Smooth muscle cell (in vitro differentiated cells): ENCODE data around the gene EEFSEC. TPM values are rescaled to one million over a fixed set of nuclear protein-coding genes. Genes with fewer than 3 reads are reported as not detected.

ENCODE experiments used
- DNase-seq: peaks from one replicate; lab custom pipeline; 2025; ENCODE audit not compliant: unreplicated experiment; lab: John Stamatoyannopoulos, UW
- H2AFZ ChIP-seq: fragments of 200-600 bp; sonication (generic); 2 replicates; pipeline ENCODE4 v1.6.0; 2016; ENCODE audit warnings: antibody characterized with exemption, low read depth, mild to moderate bottlenecking
- H3F3A ChIP-seq: fragments of 200-600 bp; sonication (generic); 2 replicates; pipeline ENCODE4 v1.6.0; 2017; ENCODE audit warnings: antibody characterized with exemption, low read depth
- H3K27ac ChIP-seq: fragments of 200-600 bp; sonication (generic); 2 replicates; pipeline ENCODE4 v1.5.1; 2016; ENCODE audit warnings: low read depth, mild to moderate bottlenecking
- H3K27me3 ChIP-seq: fragments of 200-600 bp; sonication (generic); 2 replicates; pipeline ENCODE4 v1.6.1; 2016; ENCODE audit warnings: low read depth, mild to moderate bottlenecking
- H3K36me3 ChIP-seq: fragments of 200-600 bp; sonication (generic); 2 replicates; pipeline ENCODE4 v1.5.1; 2016; ENCODE audit warnings: low read depth
- H3K4me1 ChIP-seq: fragments of 200-600 bp; sonication (generic); 2 replicates; pipeline ENCODE4 v1.5.1; 2016; ENCODE audit warnings: low read depth
- H3K4me2 ChIP-seq: fragments of 200-600 bp; sonication (generic); 2 replicates; pipeline ENCODE4 v1.6.0; 2016; ENCODE audit warnings: mild to moderate bottlenecking
- H3K4me3 ChIP-seq: fragments of 200-600 bp; sonication (generic); 2 replicates; pipeline ENCODE4 v1.5.1; 2016; ENCODE audit warnings: mild to moderate bottlenecking
- H3K79me2 ChIP-seq: fragments of 200-600 bp; sonication (generic); 2 replicates; pipeline ENCODE4 v1.6.0; 2016; ENCODE audit warnings: low read depth, mild to moderate bottlenecking
- H3K9ac ChIP-seq: fragments of 200-600 bp; sonication (generic); 2 replicates; pipeline ENCODE4 v1.6.0; 2016; ENCODE audit warnings: low read depth
- H3K9me3 ChIP-seq: fragments of 200-600 bp; sonication (generic); replicated peaks from 2 replicates; pipeline ENCODE4 v1.5.1; 2016; ENCODE audit warnings: low read depth
- H4K20me1 ChIP-seq: fragments of 200-600 bp; sonication (generic); 2 replicates; pipeline ENCODE4 v1.6.0; 2016; ENCODE audit warnings: low read depth
- CTCF ChIP-seq: fragments of 200-600 bp; sonication (generic); IDR thresholded peaks from 2 replicates; pipeline ENCODE4 v1.5.1; 2017; ENCODE audit warnings: borderline replicate concordance, mild to moderate bottlenecking, antibody characterized with exemption; ENCODE audit not compliant: insufficient read depth, poor library complexity, severe bottlenecking
- WGBS: methylation state at CpG from one replicate; pipeline ENCODE4 v1.1.7; 2016; ENCODE audit warnings: low lambda C conversion rate; 5-methylcytosine and 5-hydroxymethylcytosine counted together
- polyA plus RNA-seq: library from polyadenylated mRNA; unstranded; fragments of >200 nt; fragmentation: Nextera tagmentation; extraction: Ambion mirVana; gene quantifications from 2 replicates; pipeline ENCODE4 v1.2.1, GENCODE V29; 2016
- total RNA-seq: library from RNA; depleted of rRNA; stranded (reverse); fragments of >200 nt; gene quantifications from 2 replicates; pipeline ENCODE4 v1.2.3, GENCODE V29; 2014

Gene EEFSEC
- total and polyA plus RNA-seq, 2 experiments from 2014 or later: 12.4 to 17.1 TPM

DNA sequence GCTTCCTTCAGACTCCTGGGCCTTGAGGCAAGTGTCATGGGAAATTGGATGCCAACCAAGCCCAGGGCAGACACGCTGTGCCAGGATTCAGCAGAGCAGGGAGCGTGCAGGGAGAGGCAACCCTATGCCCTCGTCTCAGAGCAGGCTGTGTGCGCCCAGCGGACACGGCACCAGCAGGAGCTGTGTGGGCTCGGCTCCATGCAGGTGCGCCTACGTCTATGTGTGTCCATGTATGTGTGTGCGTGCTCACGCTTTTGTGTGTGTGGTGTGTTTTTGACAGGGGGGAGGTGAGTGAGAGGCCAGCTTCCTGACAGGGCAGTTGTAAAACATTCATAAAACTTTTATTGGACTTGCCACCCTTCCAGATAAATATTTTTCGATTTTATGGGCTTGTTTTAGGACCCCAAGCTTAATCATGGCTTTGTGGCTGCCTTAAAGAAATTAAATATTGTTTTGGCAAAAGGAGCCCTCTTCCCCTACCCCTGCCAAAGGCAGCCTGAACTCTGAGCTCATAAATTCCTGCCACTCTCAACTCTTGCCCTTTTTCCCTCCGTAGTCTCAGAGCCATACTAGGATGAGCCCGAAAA is 229.0 kb downstream of the EEFSEC start:
- DNase-seq: no peak
- H3K4me1 ChIP-seq: peaks cover 9% of the 10 kb centered on the region
- H3K9ac ChIP-seq: no peak overlapping the region
- H3K79me2 ChIP-seq: no peaks in the 10 kb centered on the region
- H3K27ac ChIP-seq: no peak overlapping the region
- no peaks in the 10 kb centered on the region for H3K9me3 ChIP-seq
- no peak overlapping the region for H2AFZ ChIP-seq
- 89% methylated on average over 14 of the region's 14 CpGs for WGBS
- H3F3A ChIP-seq: no peaks in the 10 kb centered on the region
- no peak overlapping the region for H3K4me2 ChIP-seq
- H3K4me3 ChIP-seq: no peak overlapping the region
- peaks cover 10% of the 10 kb centered on the region for H4K20me1 ChIP-seq
- no peaks in the 10 kb centered on the region for H3K36me3 ChIP-seq
- H3K27me3 ChIP-seq: no peaks in the 10 kb centered on the region
- TF ChIP-seq CTCF: no peak

DNA sequence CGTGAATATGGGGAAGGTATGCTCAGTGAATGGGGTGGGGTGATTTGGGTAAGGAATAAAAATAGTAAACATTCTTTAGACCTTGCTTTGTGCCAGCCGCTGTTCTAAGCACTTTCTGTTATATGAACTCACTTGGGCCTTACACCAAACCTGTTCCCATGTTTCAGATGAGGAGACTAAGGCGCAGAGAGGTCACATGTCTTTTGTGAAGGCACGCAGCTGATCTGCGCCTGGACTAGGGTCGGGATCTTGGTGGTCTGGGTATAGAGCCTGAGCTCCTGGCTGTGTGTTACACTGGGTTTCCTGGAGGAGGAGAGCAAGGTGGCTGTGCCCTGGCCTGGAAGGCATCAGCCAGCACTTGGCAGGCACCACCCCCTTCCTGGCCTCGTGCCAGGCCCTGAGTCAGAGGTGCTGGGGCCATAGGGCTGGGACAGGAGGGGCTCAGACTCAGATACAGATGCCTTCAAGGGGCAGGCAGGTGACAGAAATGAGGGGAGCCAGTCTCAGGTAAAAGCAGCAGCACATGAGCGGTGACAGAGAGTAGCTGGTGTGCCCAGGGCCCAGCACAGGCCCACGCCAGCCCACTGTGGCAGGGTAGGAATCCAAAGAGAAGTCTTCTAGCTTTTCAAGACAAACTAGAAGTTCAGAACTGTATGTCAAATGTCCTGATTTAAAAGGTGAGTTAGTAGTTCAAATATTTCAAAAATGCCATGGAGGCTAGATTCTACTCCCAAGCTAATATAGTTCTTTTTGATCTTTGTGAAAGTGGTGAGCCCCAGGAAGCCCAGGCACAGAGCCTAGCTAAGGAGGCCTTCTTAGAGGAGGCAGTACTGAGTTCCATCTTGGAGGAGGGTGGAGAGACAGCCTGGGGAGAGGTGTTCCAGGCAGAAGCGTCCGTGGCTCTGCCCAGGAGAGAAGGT is 230.3 kb downstream of the EEFSEC start:
- H3K79me2 ChIP-seq: no peaks in the 10 kb centered on the region
- DNase-seq: peak; percentile 16
- peaks cover 6% of the 10 kb centered on the region for H3K4me1 ChIP-seq
- peaks cover 10% of the 10 kb centered on the region for H4K20me1 ChIP-seq
- no peak overlapping the region for H3K9ac ChIP-seq
- H3K4me3 ChIP-seq: no peak overlapping the region
- H3K4me2 ChIP-seq: peak overlapping the region; percentile 50
- WGBS: 83% methylated on average over 11 of the region's 11 CpGs
- H3K27ac ChIP-seq: peak overlapping the region; percentile 35
- H3F3A ChIP-seq: no peaks in the 10 kb centered on the region
- H2AFZ ChIP-seq: no peak overlapping the region
- no peak for TF ChIP-seq CTCF
- no peaks in the 10 kb centered on the region for H3K27me3 ChIP-seq
- H3K36me3 ChIP-seq: no peaks in the 10 kb centered on the region
- no peaks in the 10 kb centered on the region for H3K9me3 ChIP-seq

- DNase-seq: no peak
- TF ChIP-seq CTCF: no peak
Observed at GRCh38 chr3:128385080-128385832, 232.0 kb downstream of the EEFSEC start.

More at GRCh38 chr3:128385080-128385832, 232.0 kb downstream of the EEFSEC start:
- Histone ChIP-seq H3K27me3 (no peaks in the 10 kb centered on the region), H3K4me2 (no peak overlapping the region), H4K20me1 (peaks cover 10% of the 10 kb centered on the region), H3F3A (no peaks in the 10 kb centered on the region), H3K4me1 (no peaks in the 10 kb centered on the region), H3K4me3 (no peak overlapping the region), H3K79me2 (no peaks in the 10 kb centered on the region), H2AFZ (no peak overlapping the region), H3K9ac (no peak overlapping the region), H3K27ac (no peak overlapping the region), H3K9me3 (no peaks in the 10 kb centered on the region), H3K36me3 (no peaks in the 10 kb centered on the region)
- 72% methylated on average over 11 of the region's 11 CpGs for WGBS
